HepG2 (cell line): ENCODE results near the gene VRK1. TPM values are rescaled to one million over a fixed set of nuclear protein-coding genes. Genes with fewer than 3 reads are reported as not detected.

Experiments used
- ATAC-seq: fragments of 200-7000 bp; cut with Tn5 transposase; 3 replicates; pipeline ENCODE4 v1.9.1; 2020; ENCODE audit warnings: mild to moderate bottlenecking, moderate library complexity
- BruUV-seq: library from RNA; stranded (reverse); fragments of 400-500 nt; replicated peaks from 2 replicates; lab custom pipeline; 2021; lab: Mats Ljungman, UMichigan
- CTCF ChIA-PET: fragments of 300-600 bp; formaldehyde crosslinking; extraction: SDS; loops from one replicate; lab custom pipeline; 2021; ENCODE audit warnings: low total read pairs, inconsistent platforms, low intra/inter-chr PET ratio; lab: Yijun Ruan, JAX
- POLR2A ChIA-PET: fragments of 350-600 bp; sonication (Branson Sonifier 250); formaldehyde crosslinking; loops from one replicate; lab custom pipeline; 2020; ENCODE audit warnings: antibody characterized with exemption, inconsistent platforms; lab: Yijun Ruan, JAX
- DNase-seq: peaks from one replicate; pipeline ENCODE4 v3.0.0-alpha.2; 2015; ENCODE audit warnings: low spot score
- FAIRE-seq: peaks from 3 replicates; lab custom pipeline; 2011; peaks lifted over from hg19 to GRCh38; lab: Jason Lieb, UNC
- H2AFZ ChIP-seq: one replicate; pipeline ENCODE4 v1.6.1; 2011; ENCODE audit warnings: low read length, inconsistent platforms
- H3K27ac ChIP-seq: fragments of 300-600 bp; 3 replicates; pipeline ENCODE4 v1.8.0; 2011; ENCODE audit warnings: mixed run types, mild to moderate bottlenecking, mixed read lengths, low read length, inconsistent platforms; ENCODE audit not compliant: insufficient read depth; ENCODE audit errors: extremely low read length
- H3K27me3 ChIP-seq, 2 experiments: fragments of 200-600 bp in 1 of 2; 2 replicates in 1 of 2; 3 replicates in 1 of 2; pipeline versions ENCODE4 v1.6.0 to v1.8.0; 2011; ENCODE audit warnings: low read length in 2 of 2, mild to moderate bottlenecking in 2 of 2, moderate library complexity in 2 of 2, inconsistent platforms in 1 of 2; ENCODE audit not compliant: insufficient read depth in 2 of 2, control insufficient read depth in 1 of 2
- H3K36me3 ChIP-seq, 2 experiments: fragments of 200-600 bp in 1 of 2; replicated peaks in 1 of 2; 2 replicates in 1 of 2; 3 replicates in 1 of 2; pipeline versions ENCODE4 v1.5.1 to v1.8.0; 2011; ENCODE audit warnings: low read length in 2 of 2, inconsistent platforms in 1 of 2; ENCODE audit not compliant: insufficient read depth in 2 of 2, control insufficient read depth in 1 of 2
- H3K4me1 ChIP-seq: 2 replicates; pipeline ENCODE4 v1.5.1; 2012; ENCODE audit warnings: low read length, inconsistent platforms; ENCODE audit not compliant: insufficient read depth
- H3K4me2 ChIP-seq: 2 replicates; pipeline ENCODE4 v1.6.0; 2011; ENCODE audit warnings: low read depth, low read length, inconsistent platforms
- H3K4me3 ChIP-seq, 3 experiments: fragments of 200-600 bp in 1 of 3; sonication (generic), shearing (Covaris generic) in 1 of 3; replicated peaks in 1 of 3; 2 replicates each; pipeline ENCODE4 v1.5.1; 2011 to 2016; ENCODE audit warnings: low read length in 3 of 3, inconsistent platforms in 2 of 3, low read depth in 2 of 3, mild to moderate bottlenecking in 2 of 3, control low read depth in 1 of 3, mixed read lengths in 1 of 3; ENCODE audit not compliant: insufficient read depth in 1 of 3
- H3K79me2 ChIP-seq: one replicate; pipeline ENCODE4 v1.6.1; 2011; ENCODE audit warnings: low read length, inconsistent platforms; ENCODE audit not compliant: insufficient read depth
- H3K9ac ChIP-seq: 2 replicates; pipeline ENCODE4 v1.6.0; 2011; ENCODE audit warnings: mild to moderate bottlenecking, low read depth, low read length, inconsistent platforms; ENCODE audit not compliant: insufficient read depth
- H3K9me3 ChIP-seq: 2 replicates; pipeline ENCODE4 v1.5.1; 2012; ENCODE audit warnings: mild to moderate bottlenecking, low read length
- H4K20me1 ChIP-seq: 2 replicates; pipeline ENCODE4 v1.6.0; 2011; ENCODE audit warnings: inconsistent platforms, mild to moderate bottlenecking, low read length, moderate library complexity; ENCODE audit not compliant: insufficient read depth
- GATAD2A ChIP-seq: IDR thresholded peaks from 2 replicates; pipeline ENCODE4 v1.6.1; 2016
- MAF1 ChIP-seq: sonication (generic); formaldehyde crosslinking; IDR thresholded peaks from 2 replicates; pipeline ENCODE4 v1.5.0; 2020; ENCODE audit warnings: missing genetic modification reagents, borderline replicate concordance
- REL ChIP-seq: sonication (generic); formaldehyde crosslinking; conservative IDR thresholded peaks from 2 replicates; pipeline ENCODE4 v1.8.0; 2022; ENCODE audit warnings: mild to moderate bottlenecking, missing genetic modification reagents, moderate library complexity
- TAF15 ChIP-seq: fragments of 200-400 bp; formaldehyde crosslinking; IDR thresholded peaks from one replicate; pipeline ENCODE4 v1.6.1; 2018; ENCODE audit warnings: mild to moderate bottlenecking, low read depth, low read length; ENCODE audit not compliant: poor library complexity, severe bottlenecking
- TERF1 ChIP-seq: sonication (generic); formaldehyde crosslinking; IDR thresholded peaks from 2 replicates; pipeline ENCODE4 v1.8.0; 2022; ENCODE audit warnings: mild to moderate bottlenecking, missing genetic modification reagents, moderate library complexity
- ZFY ChIP-seq: sonication (generic); formaldehyde crosslinking; IDR thresholded peaks from 2 replicates; pipeline ENCODE4 v1.4.0; 2020; ENCODE audit warnings: missing genetic modification reagents
- ZMYM4 ChIP-seq: sonication (generic); formaldehyde crosslinking; IDR thresholded peaks from 2 replicates; pipeline ENCODE4 v1.8.1; 2023; ENCODE audit warnings: mild to moderate bottlenecking, missing genetic modification reagents
- ZNF230 ChIP-seq: sonication (generic); formaldehyde crosslinking; IDR thresholded peaks from 2 replicates; pipeline ENCODE4 v1.4.0; 2020; ENCODE audit warnings: mild to moderate bottlenecking, missing genetic modification reagents
- ZNF891 ChIP-seq: sonication (generic); formaldehyde crosslinking; IDR thresholded peaks from 2 replicates; pipeline ENCODE4 v1.5.0; 2020; ENCODE audit warnings: mild to moderate bottlenecking, missing genetic modification reagents
- WGBS: methylation state at CpG from one replicate; pipeline ENCODE4 v1.1.6; 2017; ENCODE audit warnings: low lambda C conversion rate; 5-methylcytosine and 5-hydroxymethylcytosine counted together
- in situ Hi-C: cut with HindIII; loops from 2 replicates; pipeline ENCODE4 v1.10.0; 2017; ENCODE audit warnings: low pct_unique_long_range_greater_than_20kb; ENCODE audit not compliant: extremely low pct_ligation_motif_present
- intact Hi-C: fragments of 100-400 bp; cut with micrococcal nuclease; formaldehyde crosslinking; loops from one replicate; pipeline ENCODE4 v1.10.0; 2022; ENCODE audit not compliant: unreplicated experiment
- polyA plus RNA-seq, 8 experiments: library from polyadenylated mRNA; depleted of rRNA in 3 of 8; stranded (reverse) in 7 of 8; unstranded in 1 of 8; fragments of >200 nt; fragmentation: Illumina TruSeq in 4 of 8; extraction: Trizol in 4 of 8; gene quantifications; 2 replicates each; pipeline versions ENCODE4 v1.2.1 to v1.2.3, GENCODE V29; 2011 to 2016; ENCODE audit warnings: low read depth in 4 of 8, missing spikeins in 1 of 8, mixed read lengths in 1 of 8; ENCODE audit not compliant: insufficient read depth in 1 of 8
- total RNA-seq, 5 experiments: library from RNA; depleted of rRNA; stranded (reverse); fragments of >200 nt; fragmentation: Illumina TruSeq; extraction: Trizol; gene quantifications; 2 replicates each; pipeline ENCODE4 v1.2.3, GENCODE V29; 2016; ENCODE audit warnings: low read depth in 1 of 5
- TF ChIP-seq, protein P1 (sequence below): sonication (generic); formaldehyde crosslinking; IDR thresholded peaks from 2 replicates; pipeline ENCODE4 v1.4.0; 2020; ENCODE audit warnings: missing genetic modification reagents, mild to moderate bottlenecking, borderline replicate concordance

Gene VRK1
- total and polyA plus RNA-seq, 2 of the 13 experiments (the other 11 are each of a cell fraction or from before 2014, with no cell fraction given), result 7.9 to 51.3 TPM

GRCh38 chr14:96752594-96752993, 44.6 kb upstream of the VRK1 start:
- ATAC-seq, result no peak
- no peak overlapping the region for H3K27ac ChIP-seq
- ChIA-PET POLR2A (no interaction called here), CTCF (no interaction called here)
- no peaks in the 10 kb centered on the region for H3K9me3 ChIP-seq
- H3K27me3 ChIP-seq, result peaks cover 0 to 19% of the 10 kb centered on the region in 2 experiments; a peak in 3 of 5 replicates
- no peak for DNase-seq
- H4K20me1 ChIP-seq, result no peaks in the 10 kb centered on the region
- 0 out of 2 replicates have a peak, but pooled peaks cover 5% of the 10 kb centered on the region for H3K4me1 ChIP-seq
- no peak overlapping the region for H3K9ac ChIP-seq
- no peak for TF ChIP-seq TERF1 (CRISPR knock-in tag)
- no peak for TF ChIP-seq ZNF891 (CRISPR knock-in tag)
- no peak for TF ChIP-seq ZMYM4 (CRISPR knock-in tag)
- TF ChIP-seq, protein P1, sequence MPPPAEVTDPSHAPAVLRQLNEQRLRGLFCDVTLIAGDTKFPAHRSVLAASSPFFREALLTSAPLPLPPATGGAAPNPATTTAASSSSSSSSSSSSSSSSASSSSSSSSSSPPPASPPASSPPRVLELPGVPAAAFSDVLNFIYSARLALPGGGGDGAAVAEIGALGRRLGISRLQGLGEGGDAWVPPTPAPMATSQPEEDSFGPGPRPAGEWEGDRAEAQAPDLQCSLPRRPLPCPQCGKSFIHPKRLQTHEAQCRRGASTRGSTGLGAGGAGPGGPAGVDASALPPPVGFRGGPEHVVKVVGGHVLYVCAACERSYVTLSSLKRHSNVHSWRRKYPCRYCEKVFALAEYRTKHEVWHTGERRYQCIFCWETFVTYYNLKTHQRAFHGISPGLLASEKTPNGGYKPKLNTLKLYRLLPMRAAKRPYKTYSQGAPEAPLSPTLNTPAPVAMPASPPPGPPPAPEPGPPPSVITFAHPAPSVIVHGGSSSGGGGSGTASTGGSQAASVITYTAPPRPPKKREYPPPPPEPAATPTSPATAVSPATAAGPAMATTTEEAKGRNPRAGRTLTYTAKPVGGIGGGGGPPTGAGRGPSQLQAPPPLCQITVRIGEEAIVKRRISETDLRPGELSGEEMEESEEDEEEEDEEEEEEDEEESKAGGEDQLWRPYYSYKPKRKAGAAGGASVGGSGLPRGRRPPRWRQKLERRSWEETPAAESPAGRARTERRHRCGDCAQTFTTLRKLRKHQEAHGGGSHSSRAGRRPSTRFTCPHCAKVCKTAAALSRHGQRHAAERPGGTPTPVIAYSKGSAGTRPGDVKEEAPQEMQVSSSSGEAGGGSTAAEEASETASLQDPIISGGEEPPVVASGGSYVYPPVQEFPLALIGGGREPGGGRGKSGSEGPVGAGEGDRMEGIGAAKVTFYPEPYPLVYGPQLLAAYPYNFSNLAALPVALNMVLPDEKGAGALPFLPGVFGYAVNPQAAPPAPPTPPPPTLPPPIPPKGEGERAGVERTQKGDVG (CRISPR knock-in tag), result no peak
- no peak for TF ChIP-seq TAF15
- TF ChIP-seq MAF1, result no peak
- TF ChIP-seq ZFY (CRISPR knock-in tag), result no peak
- TF ChIP-seq GATAD2A (CRISPR knock-in tag), result no peak
- TF ChIP-seq REL (CRISPR knock-in tag), result no peak
- TF ChIP-seq ZNF230 (CRISPR knock-in tag), result no peak
- no TSS peak for BruUV-seq
- H3K36me3 ChIP-seq, result no peaks in the 10 kb centered on the region
- H3K79me2 ChIP-seq, result no peaks in the 10 kb centered on the region
- 59% methylated on average over 3 of the region's 3 CpGs for WGBS
- FAIRE-seq, result no peak
- in situ Hi-C loops, result no loop called here
- intact Hi-C loops, result no loop called here
- no peak overlapping the region for H2AFZ ChIP-seq
- no peak overlapping the region for H3K4me3 ChIP-seq
- no peak overlapping the region for H3K4me2 ChIP-seq
